HG03097 (cell line): Measurements from ENCODE around the gene GLYATL2.
A peak's percentile ranks its signal among the peaks of the same experiment; 100 is the strongest.

Experiments used
- ATAC-seq: cut with Tn5 transposase; IDR thresholded peaks from one replicate; pipeline ENCODE4 v1.9.1; 2021; ENCODE audit not compliant: unreplicated experiment, low FRiP score

GLYATL2 gene

GRCh38 chr11:58801974-58802545 is 42.4 kb downstream of the GLYATL2 start:
- no peak for ATAC-seq

DNA sequence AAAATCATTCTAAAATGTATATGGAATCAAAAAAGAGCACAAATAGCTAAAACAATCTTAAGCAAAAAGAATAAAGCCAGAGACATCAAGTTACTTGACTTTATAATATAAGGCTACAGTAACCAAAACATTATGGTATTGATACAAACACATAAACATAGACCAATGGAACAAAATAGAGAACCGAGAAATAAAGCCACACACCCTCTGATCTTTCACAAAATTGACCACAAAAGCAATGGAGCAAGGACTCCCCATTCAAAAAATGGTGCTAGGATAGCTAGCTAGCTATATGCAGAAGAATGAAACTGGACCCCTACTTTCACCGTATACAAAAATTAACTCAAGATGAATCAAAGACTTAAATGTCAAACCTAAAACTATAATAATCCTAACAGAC is 43.2 kb downstream of the GLYATL2 start:
- ATAC-seq = no peak

DNA sequence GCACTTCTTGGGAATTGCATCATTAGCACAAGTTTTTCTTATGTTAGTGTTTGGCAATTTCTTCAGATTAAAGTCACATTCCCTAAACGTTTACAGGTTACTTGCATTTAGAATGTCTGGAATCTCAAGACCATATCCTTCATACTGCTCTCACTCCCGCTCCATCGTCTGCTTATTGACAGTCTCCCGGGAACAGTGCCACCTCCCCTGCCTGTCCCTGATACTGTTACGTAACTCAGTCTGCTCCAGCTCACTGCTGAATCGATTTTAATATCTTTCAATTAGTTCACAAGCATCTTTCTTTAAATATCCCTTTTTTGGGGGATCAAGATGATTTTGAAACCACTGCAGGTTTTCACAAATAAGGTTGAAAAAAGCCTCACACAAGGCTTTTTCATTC is 48.2 kb downstream of the GLYATL2 start:
- ATAC-seq = no peak

- ATAC-seq = peak; percentile 90
These were observed 56.0 kb downstream of the GLYATL2 start for GRCh38 chr11:58788355-58789023.

DNA sequence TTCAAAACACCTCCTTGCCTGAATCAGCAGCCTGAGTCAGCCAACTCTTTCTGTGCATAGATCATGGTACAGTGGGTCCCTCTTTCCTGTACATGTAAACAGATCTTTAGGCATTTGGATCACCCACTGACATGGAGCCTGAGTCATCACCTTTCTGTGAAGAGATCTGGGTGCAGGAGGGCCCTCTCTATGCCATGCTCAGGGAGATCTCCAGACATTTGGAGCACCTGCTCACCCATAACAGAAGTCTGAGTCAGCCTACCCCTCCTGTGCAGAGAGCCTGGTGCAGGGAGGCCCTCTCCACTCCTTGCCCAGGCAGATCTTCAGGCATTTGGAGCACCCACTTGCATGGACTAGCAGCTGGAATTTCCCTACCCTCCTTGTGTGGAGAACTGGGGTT is 56.6 kb downstream of the GLYATL2 start:
- ATAC-seq = no peak

DNA sequence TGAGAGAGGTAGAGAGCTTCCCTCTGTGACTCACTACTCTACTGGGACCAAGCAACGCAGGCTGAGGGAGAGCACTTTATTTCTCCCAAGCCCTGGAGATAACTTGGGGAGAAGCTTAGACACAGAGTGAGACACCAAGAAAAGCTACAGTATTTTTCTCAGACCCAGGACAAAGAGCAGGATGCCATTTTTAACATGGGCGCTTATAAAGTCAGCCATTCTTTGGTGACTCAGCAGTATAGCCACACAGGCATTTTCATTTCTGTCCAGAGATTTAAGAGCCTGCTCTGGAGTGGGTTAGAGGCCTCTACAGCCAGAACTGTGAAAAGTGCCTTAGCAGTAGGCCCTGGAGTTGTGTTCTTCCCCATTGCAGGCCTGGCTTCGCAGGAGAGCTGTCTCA is 57.8 kb downstream of the GLYATL2 start:
- no peak for ATAC-seq

DNA sequence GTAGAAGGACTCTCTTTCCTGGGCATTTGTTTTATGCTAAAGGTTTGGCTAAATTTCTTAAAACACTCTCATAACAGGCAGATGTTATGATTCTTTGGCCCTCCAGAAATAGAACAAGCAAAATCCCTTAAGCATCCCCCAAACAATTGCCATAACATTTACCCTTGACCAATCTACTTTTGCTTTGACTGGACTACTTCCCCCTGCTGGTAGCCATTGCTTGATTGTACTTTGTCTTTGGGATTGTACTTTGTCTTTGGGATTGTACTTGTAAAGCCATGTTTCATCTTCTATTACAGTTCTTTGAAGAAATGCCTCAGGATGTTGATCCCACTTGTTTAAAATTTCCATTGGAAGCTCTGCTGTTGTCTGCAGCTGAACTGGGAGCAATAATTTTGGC is 59.5 kb downstream of the GLYATL2 start:
- no peak for ATAC-seq
